ENCODE results near the gene TPGS2.

The TPGS2 gene

DNA sequence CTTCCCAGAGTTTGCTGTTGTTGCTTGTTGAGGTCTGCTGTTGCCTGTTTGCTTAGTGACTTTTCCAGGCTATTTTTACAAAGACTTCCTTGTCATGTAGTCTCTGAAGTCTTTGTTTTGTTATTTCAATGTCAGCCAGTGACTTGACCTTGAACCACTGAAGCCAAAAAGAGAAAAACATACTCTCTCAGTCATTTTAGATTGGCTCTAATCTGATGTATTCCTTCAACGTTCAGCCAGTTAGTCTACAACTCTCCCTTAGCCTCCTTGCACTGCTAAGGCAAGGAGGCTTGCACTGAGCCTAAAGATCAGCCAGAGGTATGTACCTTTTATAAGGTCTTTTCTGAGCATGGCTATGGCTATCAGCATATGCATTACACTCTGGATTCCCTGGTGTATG is 28.0 kb upstream of the TPGS2 start:
- no peak for DNase-seq (ENCODE audit: low spot score)
- TF ChIP-seq, protein P1, sequence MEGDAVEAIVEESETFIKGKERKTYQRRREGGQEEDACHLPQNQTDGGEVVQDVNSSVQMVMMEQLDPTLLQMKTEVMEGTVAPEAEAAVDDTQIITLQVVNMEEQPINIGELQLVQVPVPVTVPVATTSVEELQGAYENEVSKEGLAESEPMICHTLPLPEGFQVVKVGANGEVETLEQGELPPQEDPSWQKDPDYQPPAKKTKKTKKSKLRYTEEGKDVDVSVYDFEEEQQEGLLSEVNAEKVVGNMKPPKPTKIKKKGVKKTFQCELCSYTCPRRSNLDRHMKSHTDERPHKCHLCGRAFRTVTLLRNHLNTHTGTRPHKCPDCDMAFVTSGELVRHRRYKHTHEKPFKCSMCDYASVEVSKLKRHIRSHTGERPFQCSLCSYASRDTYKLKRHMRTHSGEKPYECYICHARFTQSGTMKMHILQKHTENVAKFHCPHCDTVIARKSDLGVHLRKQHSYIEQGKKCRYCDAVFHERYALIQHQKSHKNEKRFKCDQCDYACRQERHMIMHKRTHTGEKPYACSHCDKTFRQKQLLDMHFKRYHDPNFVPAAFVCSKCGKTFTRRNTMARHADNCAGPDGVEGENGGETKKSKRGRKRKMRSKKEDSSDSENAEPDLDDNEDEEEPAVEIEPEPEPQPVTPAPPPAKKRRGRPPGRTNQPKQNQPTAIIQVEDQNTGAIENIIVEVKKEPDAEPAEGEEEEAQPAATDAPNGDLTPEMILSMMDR (IDR thresholded peaks at IDR 0.05; ENCODE audit: extremely low read depth, insufficient read depth, missing control alignments) = no peak
- in situ Hi-C loops (cut with MboI; ENCODE audit: low pct_unique_long_range_greater_than_20kb, low sequenced_read_pairs, unreplicated experiment) = no loop called here

DNA sequence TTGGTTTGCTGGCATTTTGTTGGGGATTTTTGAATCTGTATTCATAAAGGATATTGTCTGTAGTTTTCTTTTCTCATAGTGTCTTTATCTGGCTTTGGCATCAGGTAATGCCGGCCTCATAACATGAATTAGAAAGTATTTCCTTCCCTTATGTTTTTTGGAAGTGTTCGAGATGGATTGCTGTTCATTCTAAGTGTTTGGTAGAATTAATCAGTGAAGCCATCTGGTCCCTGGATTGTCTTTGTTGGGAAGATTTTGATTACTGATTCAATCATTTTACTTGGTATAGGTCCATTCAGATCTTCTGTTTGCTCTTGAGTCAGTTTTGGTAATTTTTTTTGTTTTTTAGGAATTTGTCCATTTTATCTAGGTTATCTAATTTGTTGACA is 22.4 kb upstream of the TPGS2 start:
- DNase-seq (ENCODE audit: low spot score) = no peak
- TF ChIP-seq, protein P1 (IDR thresholded peaks at IDR 0.05; ENCODE audit: extremely low read depth, insufficient read depth, missing control alignments) = no peak
- in situ Hi-C loops (cut with MboI; ENCODE audit: low pct_unique_long_range_greater_than_20kb, low sequenced_read_pairs, unreplicated experiment) = no loop called here

DNA sequence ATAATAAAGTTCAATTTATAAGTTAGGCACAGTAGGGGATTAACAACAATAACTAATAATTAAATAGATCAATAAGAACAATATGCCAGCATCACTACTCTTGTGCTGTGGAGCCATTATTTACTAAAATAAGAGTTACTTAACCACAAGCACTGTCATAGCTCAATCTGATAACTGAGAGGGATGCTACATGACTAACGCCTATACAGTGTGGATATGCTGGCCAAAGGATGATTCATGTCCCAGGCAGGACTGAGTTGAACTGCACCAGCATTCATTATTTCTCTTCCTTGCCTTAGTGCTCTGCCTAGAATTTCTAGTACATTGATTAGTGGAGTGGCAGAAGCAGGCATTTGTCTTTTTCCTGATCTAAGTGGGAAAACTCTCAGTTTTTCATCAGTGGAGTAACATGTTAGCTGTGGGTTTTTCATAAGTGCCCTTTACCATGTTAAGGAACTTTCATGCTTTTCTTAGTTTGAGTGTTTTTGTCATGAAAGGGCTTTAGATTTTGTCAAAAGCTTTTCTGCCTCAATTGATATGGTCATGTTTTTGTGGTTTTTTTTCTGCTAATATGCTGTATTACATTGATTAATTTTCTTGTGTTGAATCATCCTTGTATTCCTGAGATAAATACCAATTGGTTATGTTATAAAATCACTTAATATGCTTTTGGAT is 21.9 kb upstream of the TPGS2 start:
- no peak for DNase-seq (ENCODE audit: low spot score)
- in situ Hi-C loops (cut with MboI; ENCODE audit: low pct_unique_long_range_greater_than_20kb, low sequenced_read_pairs, unreplicated experiment) = no loop called here
- TF ChIP-seq, protein P1 (IDR thresholded peaks at IDR 0.05; ENCODE audit: extremely low read depth, insufficient read depth, missing control alignments) = no peak

DNA sequence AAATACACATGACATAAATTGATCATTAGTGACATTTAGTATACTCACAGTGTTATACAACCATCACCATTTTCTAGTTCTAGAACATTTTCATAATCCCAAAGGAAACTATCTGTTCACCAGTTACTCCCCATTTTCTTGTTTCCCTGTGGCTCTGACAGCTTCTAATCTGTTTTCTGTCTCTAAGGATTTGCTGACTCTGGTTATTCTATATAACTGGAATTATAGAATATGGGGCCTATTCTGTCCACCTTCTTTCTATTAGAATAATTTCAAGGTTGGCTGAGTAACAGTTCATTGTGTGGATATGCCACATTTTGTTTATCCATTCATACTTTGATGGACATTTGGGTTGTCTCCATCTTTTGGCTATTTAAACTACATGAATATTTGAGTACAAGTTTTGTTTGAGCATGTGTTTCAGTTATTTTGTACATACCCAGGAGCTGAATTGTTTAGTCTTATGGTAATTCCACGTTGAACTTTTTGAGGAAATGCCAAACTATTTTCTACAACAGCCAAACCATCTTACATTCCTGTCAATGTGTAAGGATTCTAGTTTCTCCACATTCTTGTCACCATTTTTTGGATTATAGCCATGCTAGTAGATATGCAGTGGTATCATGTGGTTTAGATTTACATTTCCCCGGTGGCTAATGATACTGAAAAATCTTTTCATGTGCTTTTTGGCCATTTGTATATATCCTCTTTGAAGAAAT is 20.6 kb upstream of the TPGS2 start:
- no peak for DNase-seq (ENCODE audit: low spot score)
- in situ Hi-C loops (cut with MboI; ENCODE audit: low pct_unique_long_range_greater_than_20kb, low sequenced_read_pairs, unreplicated experiment) = no loop called here
- TF ChIP-seq, protein P1 (IDR thresholded peaks at IDR 0.05; ENCODE audit: extremely low read depth, insufficient read depth, missing control alignments) = no peak

DNA sequence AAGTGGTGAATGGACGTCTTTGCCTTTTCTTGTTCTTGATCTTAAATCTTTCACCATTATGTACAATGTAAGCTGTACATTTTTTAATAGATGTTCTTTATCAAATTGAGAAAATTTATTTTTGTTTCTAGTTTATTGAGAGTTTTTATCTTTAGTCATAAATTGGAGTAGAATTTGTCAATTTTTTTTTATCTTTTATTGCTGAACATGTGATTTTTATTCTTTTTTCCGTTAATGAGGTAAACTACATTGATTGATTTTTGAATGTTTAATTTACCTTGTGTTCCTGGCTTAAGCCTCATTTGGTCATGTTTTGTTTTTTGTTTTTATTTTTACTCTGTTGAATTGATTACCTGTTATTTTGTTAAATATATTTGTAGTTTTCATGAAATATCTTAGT is 19.8 kb upstream of the TPGS2 start:
- in situ Hi-C loops (cut with MboI; ENCODE audit: low pct_unique_long_range_greater_than_20kb, low sequenced_read_pairs, unreplicated experiment) = no loop called here
- DNase-seq (ENCODE audit: low spot score) = no peak
- TF ChIP-seq, protein P1 (IDR thresholded peaks at IDR 0.05; ENCODE audit: extremely low read depth, insufficient read depth, missing control alignments) = no peak

DNA sequence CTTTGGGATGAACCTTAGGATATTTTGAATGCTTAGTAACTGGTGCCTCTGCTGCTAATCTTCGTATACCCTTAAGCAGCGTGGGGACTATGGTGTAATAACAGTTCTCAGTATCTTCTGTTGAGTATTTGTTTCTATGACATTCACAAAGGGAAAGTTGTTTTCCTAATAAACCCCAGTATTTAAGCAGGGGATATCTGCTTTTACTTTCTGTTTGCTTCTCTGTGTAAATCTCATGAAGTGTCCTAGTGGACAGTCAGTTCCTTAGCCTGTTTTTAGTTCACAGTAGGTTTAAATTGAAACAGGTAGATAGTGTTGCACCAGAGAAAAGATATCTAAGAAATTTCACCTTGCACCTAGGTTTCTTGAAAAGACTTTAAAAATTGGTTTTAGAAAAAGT is 15.0 kb upstream of the TPGS2 start:
- TF ChIP-seq, protein P1 (IDR thresholded peaks at IDR 0.05; ENCODE audit: extremely low read depth, insufficient read depth, missing control alignments) = no peak
- DNase-seq (ENCODE audit: low spot score) = no peak
- in situ Hi-C loops (cut with MboI; ENCODE audit: low pct_unique_long_range_greater_than_20kb, low sequenced_read_pairs, unreplicated experiment) = no loop called here

Measured in GM13977 (cell line).